ENCODE results near the gene PKP1.

The PKP1 gene

DNA sequence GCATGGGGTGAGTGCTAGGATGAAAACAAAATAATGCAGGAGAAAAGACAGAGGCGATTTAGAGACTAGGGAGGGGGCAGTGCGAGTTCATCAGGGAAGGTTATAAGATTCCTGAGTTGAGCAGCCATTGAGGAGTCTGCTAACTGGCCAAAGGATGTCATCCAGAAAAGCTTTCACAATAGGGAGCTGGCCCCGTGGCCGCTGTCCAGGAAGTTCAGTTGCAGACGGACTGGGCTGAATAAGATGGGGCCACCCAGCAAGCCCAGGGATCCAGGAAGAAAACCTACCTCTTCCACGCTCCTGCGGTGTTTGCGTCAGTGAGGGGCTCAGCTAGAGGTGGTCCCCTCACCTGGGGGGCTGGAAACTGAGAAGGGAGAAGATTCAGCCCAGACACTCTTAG, 4.0 kb upstream of the PKP1 start:
- TF ChIP-seq, protein P1, sequence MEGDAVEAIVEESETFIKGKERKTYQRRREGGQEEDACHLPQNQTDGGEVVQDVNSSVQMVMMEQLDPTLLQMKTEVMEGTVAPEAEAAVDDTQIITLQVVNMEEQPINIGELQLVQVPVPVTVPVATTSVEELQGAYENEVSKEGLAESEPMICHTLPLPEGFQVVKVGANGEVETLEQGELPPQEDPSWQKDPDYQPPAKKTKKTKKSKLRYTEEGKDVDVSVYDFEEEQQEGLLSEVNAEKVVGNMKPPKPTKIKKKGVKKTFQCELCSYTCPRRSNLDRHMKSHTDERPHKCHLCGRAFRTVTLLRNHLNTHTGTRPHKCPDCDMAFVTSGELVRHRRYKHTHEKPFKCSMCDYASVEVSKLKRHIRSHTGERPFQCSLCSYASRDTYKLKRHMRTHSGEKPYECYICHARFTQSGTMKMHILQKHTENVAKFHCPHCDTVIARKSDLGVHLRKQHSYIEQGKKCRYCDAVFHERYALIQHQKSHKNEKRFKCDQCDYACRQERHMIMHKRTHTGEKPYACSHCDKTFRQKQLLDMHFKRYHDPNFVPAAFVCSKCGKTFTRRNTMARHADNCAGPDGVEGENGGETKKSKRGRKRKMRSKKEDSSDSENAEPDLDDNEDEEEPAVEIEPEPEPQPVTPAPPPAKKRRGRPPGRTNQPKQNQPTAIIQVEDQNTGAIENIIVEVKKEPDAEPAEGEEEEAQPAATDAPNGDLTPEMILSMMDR (IDR thresholded peaks at IDR 0.05; ENCODE audit: control insufficient read depth, extremely low read depth, insufficient read depth) = no peak
- DNase-seq (ENCODE audit: low read depth) = no peak
- H3K4me3 ChIP-seq (ENCODE audit: low read depth, low read length) = no peak overlapping the region

DNA sequence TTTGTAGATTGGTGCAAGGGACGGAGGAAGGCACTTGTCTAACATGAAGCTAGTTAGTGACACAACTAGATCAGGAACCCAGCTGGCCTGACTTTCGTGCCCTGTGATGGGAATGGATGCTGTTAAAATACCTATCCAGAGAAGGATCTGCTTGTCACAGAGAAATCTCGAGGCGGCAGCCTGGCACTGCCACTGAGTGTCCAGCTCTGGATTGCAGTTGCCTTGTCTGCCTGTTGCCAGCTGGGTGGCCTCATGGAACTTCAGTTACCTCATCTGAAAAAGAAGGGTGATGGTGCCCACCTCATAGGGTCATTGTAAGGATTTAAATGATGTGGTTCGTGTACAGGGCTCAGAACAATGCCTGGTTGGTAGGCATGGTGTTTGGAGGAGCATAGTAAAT, 2.4 kb upstream of the PKP1 start:
- TF ChIP-seq, protein P1 (IDR thresholded peaks at IDR 0.05; ENCODE audit: control insufficient read depth, extremely low read depth, insufficient read depth) = no peak
- DNase-seq (ENCODE audit: low read depth) = peak; percentile 21

DNA sequence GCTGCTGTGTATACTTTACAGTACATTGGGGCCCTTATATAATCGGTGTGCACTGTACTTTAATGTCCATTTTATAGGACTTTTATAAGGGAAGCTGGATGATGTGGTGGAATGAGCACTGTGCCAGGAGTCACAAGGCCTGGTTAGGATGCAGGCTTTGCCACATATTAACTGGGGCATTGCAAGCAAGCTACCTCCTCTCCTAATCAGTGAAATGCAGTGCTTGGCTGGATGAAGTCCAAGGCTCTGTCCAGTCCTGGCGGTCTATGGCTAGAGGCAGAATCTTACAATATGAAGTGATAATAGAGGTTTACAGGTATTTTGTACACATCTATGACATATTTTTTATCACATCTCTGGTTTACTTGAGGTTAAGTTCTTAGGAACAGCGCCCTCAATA, 1.7 kb upstream of the PKP1 start:
- peak; percentile 99 for DNase-seq (ENCODE audit: low read depth)
- TF ChIP-seq, protein P1 (IDR thresholded peaks at IDR 0.05; ENCODE audit: control insufficient read depth, extremely low read depth, insufficient read depth) = no peak
- H3K4me3 ChIP-seq (ENCODE audit: low read depth, low read length) = peak overlapping the region; percentile 38

More for the DNA sequence above, 2.4 kb upstream of the PKP1 start:
- no peak overlapping the region for H3K4me3 ChIP-seq (ENCODE audit: low read depth, low read length)

DNA sequence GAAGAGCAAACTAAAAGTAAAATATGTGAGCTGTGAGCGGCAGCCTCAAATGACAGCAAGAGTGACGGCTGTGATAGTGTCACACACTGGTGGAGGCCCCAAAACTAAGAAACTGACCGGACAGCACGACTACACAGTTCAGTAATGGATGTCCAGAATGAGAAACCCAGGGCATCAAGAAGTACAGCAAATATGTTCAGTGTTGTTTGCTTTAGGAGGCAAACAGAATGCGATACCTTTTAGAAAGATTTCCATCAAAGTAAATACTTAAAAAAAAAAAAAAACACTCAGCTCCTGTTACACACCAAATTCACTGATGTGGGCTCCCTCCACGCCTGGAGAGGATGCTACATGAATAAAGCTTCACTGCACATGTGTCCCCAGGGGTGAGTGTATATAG, 1.1 kb upstream of the PKP1 start:
- DNase-seq (ENCODE audit: low read depth) = peak; percentile 86
- peak overlapping the region; percentile 38 for H3K4me3 ChIP-seq (ENCODE audit: low read depth, low read length)
- TF ChIP-seq, protein P1 (IDR thresholded peaks at IDR 0.05; ENCODE audit: control insufficient read depth, extremely low read depth, insufficient read depth) = no peak

DNA sequence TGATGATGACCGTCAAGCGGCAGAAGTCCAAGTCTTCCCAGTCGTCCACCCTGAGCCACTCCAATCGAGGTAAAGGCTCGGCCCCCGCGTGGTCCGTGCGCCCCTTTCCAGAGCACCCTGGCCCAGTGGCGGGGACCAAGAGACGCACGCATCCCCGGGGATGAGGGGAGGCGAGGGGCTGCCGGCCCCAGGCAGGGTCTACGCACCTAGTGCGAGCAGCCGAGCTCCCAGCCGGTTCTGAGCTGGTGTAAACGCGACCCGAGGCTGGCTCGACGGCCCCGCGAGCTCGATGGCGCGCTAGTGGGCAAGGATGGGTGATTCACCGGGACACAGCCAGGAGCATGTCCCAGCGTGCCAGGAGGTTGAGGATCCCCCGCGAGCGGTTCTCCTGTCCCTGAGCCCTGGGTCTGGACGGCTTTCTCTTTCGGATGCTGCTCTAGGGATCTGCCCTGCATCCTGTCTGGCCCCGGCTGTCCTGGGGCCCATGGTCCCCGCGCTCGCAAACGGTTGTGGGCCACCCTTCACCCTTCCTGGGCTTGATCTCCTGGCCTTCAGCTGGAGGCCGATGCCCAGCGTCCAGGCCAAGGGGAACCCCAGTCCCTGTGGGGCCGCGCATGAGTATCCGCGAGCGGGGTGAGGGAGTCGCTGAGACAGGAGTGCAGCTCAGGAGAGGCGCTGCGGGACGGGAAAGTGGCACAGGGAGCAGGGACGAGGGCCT, 689 bp downstream of the PKP1 start:
- DNase-seq (ENCODE audit: low read depth) = no peak
- TF ChIP-seq, protein P1 (IDR thresholded peaks at IDR 0.05; ENCODE audit: control insufficient read depth, extremely low read depth, insufficient read depth) = no peak
- no peak overlapping the region for H3K4me3 ChIP-seq (ENCODE audit: low read depth, low read length)

DNA sequence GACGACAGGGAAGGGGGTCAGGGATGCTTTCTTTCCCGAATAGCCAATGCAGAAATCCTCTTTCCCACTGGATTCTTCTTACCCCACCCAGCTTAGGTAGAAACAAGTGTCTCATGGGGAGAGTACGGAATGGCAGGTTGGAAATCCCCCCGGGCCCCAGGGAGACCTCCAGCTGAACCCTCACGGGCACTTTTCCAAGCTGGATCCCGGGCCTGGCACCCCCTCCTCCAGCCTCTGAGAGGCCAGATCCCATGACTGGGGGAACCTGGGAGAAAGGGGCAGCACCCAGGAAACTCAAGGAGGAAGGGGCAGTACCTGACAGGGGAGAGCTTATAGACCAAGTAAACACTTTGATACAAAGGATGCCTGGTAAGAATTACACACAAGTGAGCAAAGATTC, 1.3 kb downstream of the PKP1 start:
- DNase-seq (ENCODE audit: low read depth) = no peak
- H3K4me3 ChIP-seq (ENCODE audit: low read depth, low read length) = no peak overlapping the region
- TF ChIP-seq, protein P1 (IDR thresholded peaks at IDR 0.05; ENCODE audit: control insufficient read depth, extremely low read depth, insufficient read depth) = no peak

DNA sequence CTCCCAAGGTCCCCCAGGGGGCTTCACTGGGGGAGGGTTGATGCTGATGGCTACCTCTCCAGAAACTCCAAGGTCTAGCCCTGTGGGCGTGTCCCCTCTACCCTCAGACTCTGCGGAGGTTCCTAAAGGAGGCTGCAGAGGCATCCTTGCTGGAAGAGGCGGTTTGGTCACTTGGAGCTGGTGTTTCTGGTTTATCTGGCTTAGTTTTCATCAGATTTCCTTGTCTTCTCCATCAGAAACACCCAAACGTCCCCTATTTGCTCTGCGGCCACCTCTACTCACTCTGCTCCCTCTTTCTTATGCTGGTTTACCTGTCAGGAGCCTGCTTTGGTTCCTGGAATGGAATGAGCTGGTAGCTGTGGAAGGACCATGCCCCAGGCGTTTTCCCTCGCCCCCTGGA, 2.5 kb downstream of the PKP1 start:
- TF ChIP-seq, protein P1 (IDR thresholded peaks at IDR 0.05; ENCODE audit: control insufficient read depth, extremely low read depth, insufficient read depth) = no peak
- no peak for DNase-seq (ENCODE audit: low read depth)
- no peak overlapping the region for H3K4me3 ChIP-seq (ENCODE audit: low read depth, low read length)

Data from LNCaP clone FGC (cell line).